Measurements from ENCODE around the gene OLFML2A.
"Not testable (repeated sequence)": the region's sequence is repeated elsewhere in the genome, so short reads cannot be mapped to it uniquely, and the experiment has no call there.

Gene OLFML2A

DNA sequence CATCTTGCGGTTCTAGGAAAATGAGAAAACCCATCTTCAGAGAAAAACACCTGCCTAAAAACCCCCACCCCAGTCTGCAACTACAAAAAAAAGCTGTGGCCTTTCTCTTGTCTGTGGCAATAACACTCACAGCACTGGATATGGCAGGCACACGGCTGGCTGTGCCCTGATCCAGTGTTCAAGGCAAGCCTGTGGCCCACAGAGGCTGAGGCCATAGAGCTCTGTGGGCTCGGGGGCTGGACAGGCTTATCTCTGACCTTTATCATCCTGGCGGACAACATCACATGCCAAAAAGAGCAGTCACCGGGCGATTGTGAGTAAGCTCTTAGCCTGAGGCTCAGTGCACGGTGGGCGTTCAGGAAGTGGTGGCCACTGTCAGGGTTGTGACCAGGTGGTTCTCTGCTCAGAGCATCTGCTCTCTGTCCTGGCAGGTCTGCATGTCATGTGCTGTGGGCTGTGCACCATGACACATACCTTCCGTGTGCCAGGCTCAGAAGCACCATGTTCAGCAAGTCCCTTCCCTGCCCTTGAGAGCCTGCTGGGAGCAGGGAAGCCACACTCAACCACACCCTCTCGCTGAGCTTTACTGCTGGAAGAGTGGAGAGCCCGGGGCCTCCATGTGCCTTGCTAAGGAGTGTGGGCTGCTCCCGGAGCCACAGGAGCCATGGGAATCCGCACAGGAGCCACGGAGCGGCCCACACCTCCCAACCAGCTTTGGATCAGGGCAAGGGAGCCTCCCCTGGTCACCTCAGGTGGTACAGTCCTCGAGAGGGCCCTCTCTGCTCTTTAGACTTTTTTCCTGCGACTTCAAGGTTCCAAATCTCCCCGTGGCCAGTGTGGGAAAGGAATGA, 41.7 kb downstream of the OLFML2A start:
- in situ Hi-C loops (cut with HindIII; ENCODE audit: low sequenced_read_pairs), result no loop called here

DNA sequence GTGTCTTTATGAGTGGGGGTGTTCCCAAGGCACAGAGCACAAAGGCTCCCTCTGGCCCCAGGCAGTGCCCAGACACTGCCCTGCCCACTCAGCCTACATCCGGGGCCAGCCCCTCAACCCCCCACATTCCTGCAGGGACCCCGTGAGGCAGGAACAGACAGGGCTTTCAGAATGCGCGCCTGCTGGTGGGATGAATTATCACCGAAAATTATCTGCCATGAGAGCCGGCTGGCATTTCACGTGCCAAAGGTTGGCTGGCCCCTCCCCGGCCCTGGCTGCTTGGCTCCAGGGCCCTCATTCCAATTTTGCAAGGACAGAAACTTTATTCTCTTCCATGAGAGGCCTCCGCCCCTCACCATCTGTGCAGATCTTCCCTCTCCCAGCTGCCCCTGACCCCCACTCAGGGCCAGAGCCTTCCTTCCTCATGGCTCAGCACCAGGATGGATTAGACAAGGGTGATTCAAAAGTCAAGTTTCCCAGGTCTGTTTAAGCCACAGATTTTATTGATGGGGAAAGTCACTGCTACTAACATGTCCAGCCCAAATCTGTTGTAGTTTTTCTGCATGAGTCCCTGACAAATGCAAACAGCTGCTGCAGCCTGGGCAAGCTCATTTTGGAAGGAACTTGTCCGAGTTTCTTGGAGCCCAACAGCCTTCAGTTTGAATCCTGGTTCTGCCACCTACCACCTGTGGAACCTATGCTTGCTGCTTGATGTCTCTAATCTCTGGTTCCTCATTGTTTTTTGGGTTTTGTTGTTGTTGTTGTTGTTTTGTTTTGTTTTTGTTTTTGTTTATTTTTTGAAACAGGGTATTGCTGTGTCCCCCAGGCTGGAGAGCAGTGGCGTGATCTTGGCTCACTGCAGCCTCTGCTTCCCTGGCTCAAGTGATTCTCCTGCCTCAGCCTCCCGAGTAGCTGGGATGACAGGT, 44.0 kb downstream of the OLFML2A start:
- in situ Hi-C loops (cut with HindIII; ENCODE audit: low sequenced_read_pairs), result no loop called here

DNA sequence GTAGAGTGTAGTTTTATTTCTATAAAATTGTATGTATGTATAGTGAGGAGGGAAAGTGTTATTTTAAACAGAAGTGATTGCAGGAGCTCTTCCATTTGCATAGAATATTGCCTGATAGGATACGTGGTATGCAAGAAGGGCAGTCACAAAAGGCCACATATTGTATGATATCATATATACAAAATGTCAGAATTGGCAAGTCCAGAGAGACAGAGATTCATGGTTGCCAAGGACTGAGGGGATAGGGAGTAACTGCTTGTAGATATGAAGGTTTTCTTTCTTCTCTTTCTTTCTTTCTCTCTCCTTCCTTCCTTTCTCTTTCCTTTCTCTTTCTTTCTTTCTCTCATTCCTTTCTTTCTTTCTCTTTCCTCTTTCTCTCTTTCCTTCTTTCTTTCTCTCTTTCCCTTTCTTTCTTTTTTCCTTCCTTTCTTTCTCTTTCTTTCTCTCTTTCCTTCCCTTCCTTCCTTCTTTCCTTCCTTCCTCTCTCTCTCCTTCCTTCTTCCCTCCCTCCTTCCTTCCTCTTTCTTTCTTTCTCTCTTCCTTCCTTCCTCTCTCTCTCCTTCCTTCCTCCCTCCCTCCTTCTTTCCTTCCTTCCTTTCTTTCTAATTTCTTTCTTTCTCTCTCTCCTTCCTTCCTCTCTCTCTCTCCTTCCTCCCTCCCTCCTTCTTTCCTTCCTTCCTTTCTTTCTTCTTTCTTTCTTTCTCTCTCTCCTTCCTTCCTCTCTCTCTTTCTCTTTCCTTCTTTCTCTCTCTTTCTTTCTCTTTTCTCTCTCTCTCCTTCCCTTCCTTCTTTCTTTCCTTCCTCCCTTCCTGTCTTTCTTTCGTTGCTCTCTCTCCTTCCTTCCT, 51.8 kb downstream of the OLFML2A start:
- in situ Hi-C loops (cut with HindIII; ENCODE audit: low sequenced_read_pairs), result no loop called here

DNA sequence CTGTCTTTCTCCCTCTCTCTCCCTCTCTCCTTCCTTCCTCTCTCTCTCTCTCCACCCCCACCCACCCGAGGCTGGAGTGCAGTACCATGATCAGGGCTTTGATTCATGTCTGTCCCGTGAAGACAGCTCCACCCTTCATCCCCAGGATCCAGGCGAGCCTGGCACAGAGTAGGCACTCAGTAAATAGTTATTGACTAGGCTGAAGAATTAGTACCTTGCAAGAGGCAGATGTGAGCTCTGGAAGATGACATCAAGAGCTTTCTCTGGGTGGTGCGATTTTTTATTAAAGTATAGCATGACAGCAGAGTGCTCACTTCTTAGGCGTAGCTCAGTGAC, 52.4 kb downstream of the OLFML2A start:
- in situ Hi-C loops (cut with HindIII; ENCODE audit: low sequenced_read_pairs), result no loop called here

- in situ Hi-C loops (cut with HindIII; ENCODE audit: low sequenced_read_pairs), result no loop called here
These were observed 53.7 kb downstream of the OLFML2A start for GRCh38 chr9:124830593-124830992.

- in situ Hi-C loops (cut with HindIII; ENCODE audit: low sequenced_read_pairs), result no loop called here
These were observed 54.9 kb downstream of the OLFML2A start for GRCh38 chr9:124831642-124832364.

DNA sequence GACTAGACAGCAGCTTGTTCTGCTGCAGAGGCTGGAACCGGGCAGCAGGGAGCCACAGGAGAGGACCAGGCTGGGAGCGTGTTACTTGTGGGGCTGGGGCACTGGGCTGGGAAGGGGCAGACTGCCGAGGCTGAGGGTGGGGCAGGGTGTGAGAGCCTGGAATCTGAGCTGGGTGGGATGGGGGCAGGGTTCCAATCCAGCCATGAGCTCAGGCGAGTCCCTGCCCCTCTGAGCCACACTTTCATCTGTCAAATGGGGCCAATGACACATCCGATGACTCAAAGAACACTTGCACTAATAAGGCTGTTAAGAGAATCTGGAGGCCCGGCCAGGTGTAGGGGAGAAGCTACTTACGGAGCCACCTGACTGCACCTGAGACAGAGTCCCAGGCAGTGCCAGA, 57.7 kb downstream of the OLFML2A start:
- in situ Hi-C loops (cut with HindIII; ENCODE audit: low sequenced_read_pairs), result no loop called here

DNA sequence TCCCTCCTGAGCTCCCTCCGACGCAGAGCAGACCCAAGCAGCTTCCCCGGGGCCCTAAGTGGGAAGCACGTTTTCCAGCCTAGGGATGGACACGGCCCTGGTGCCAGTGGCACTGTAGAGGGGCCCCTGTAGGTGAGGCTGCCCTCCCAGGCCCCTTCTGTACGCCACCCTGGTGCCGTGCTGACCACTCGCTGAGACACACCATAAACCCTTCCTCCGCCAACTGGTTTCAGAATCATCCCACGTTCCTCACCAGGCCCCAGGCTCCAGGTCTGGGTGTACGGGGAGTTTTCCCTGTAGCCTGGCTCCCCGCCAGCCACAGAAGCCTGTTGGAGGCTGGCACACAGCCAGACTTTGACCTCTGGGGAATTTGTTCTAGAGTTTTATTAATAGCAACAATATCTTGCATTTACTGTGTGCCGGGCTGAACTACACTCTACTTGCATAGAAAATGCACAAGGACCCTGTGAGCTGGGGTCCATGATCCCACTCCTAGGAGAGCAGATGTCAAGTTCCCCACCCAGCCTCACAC, 58.2 kb downstream of the OLFML2A start:
- in situ Hi-C loops (cut with HindIII; ENCODE audit: low sequenced_read_pairs), result no loop called here

- in situ Hi-C loops (cut with HindIII; ENCODE audit: low sequenced_read_pairs), result not testable (repeated sequence)
These were observed 61.2 kb downstream of the OLFML2A start for GRCh38 chr9:124838132-124838531.

GRCh38 chr9:124838567-124839275, 61.8 kb downstream of the OLFML2A start:
- in situ Hi-C loops (cut with HindIII; ENCODE audit: low sequenced_read_pairs), result not testable (repeated sequence)

DNA sequence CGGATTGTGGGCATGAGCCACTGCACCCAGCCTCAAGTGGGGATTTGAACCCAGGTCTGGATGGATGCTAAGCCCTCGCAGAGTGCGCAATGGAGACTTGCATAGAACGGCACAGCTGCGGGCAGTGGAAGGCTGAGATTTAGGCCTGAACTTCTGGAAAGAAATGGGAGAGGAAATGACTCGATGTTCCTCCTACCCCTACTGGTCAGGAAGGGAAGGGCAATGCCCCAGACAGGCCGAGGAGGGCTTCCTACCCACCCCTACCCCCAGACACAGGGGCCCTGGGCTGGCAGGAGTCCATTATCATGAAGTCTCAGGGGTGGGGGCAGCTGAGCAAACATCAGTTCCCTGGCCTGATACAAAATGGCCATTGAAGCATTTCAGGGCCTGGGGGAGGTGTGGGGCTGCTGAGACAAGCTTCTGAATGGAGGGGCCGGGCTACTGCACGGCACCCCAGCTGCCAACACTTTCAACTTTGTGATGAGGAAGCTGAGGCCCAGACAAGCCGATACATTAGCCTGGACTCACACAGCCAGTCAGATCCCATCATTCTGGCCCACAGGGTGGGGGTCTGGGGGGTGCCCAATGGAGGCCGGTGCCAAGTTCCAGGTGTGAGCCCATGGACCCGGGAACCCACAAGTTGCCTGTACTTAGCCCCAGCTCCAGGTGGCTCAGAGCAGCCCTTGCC, 62.8 kb downstream of the OLFML2A start:
- in situ Hi-C loops (cut with HindIII; ENCODE audit: low sequenced_read_pairs), result no loop called here

DNA sequence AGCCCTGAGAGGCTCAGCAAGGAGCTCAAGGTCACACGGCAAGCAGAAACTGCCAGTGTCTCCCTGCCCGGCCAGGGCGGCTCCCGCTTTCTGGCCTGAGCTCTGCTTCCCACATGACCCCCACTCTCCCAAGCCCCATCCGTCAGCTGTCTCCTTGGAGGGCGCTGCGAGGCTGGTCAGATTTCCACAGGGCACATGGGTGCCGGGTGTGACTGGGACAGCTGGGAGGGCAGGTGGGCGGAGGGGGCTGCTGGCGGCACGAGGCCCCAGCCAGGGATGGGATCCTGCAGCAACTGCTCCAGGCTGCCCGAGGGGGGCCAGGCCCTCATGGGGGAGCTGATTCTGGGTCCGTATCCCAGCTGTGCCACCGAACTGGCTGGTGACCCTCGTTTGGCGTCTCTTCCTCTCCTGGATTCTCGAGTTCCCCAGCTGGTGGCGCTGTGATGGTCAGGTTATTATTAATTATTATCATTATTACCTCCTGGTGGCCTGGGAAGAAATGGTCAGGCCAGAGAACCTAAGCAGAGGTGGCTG, 63.4 kb downstream of the OLFML2A start:
- in situ Hi-C loops (cut with HindIII; ENCODE audit: low sequenced_read_pairs), result no loop called here

DNA sequence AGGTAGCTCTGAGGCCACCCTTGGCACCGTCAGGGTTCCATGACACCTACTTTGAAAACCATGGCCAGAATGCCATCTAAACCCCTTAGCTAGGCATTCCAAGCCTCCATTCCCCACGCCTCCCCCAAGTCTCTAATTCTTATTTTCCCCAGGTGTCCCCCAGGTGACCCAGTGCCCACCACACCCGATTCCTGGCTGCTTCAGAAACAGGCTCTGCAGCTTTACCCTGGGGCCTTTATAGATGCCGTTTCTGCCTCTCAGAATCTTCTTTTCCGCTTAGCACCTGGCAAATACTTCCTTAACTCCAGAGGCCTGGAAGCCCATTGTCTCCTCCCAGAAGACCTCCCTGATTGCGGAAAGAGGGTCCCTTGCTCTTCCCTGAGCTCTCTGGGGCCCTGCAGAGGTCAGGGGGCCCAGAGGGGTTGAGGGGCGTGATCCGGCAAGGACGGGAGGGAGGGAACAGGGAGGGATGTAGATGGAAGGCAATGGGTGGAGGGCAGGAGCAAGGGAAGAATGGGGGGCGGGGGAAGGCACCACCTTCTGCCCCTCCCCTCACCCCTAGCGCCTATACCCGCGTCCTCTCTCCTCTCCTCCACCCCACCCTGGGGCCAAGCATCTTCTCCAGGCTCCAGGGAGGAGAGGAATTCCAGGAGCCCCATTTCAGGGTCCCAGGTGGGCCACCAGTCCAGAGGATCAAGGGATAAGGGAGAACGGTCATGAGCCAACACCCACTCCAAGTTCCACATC, 64.3 kb downstream of the OLFML2A start:
- in situ Hi-C loops (cut with HindIII; ENCODE audit: low sequenced_read_pairs), result no loop called here

GRCh38 chr9:124843456-124844034, 66.6 kb downstream of the OLFML2A start:
- in situ Hi-C loops (cut with HindIII; ENCODE audit: low sequenced_read_pairs), result no loop called here

DNA sequence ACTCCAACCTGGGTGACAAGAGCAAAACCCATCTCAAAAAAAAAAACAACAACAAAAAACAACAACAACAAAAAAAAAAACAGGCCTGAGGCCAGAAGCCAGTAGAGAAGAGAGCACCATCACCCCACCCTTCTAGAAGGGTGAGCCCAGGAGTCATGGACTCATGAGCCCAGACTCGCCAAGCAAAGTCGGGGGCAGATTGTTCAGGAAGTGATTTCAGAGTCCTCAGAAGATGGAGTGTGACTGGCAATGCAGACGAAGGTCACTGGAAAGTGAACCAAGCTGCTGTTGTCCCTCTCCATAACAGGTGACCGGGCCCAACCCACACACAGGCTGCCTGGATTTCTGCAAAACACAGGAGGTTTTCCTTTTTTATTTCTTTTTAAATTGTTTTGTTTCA, 67.4 kb downstream of the OLFML2A start:
- in situ Hi-C loops (cut with HindIII; ENCODE audit: low sequenced_read_pairs), result no loop called here

DNA sequence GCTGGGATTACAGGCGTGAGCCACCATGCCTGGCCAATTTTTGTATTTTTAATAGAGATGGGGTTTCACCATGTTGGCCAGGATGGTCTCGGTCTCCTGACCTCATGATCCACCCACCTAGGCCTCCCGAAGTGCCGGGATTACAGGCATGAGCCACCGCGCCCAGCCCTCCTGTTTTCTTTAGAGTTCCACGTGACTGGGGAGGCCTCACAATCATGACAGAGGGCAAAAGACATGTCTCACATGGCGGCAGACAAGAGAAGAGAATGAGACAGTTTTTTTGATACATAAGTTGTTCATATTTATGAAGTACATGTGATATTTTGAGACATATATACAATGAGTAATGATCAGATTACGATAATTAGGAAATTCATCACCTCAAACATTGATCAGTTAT, 69.5 kb downstream of the OLFML2A start:
- in situ Hi-C loops (cut with HindIII; ENCODE audit: low sequenced_read_pairs), result not testable (repeated sequence)

DNA sequence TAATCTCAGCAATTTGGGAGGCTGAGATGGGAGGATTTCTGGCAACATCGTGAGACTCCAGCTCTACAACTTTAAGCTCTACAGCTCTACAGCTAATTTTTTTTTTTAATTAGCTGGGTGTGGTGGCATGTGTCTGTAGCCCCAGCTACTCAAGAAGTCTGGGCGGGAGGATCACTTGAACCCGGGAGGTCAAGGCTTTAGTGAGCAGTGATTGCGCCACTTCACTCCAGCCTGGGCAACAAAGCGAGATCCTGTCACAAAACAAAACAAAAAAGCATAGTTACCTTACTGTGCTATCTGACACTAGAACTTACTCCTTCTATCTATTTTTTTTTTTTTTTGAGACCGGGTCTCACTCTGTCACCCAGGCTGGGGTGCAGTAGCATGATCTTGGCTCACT, 70.0 kb downstream of the OLFML2A start:
- in situ Hi-C loops (cut with HindIII; ENCODE audit: low sequenced_read_pairs), result no loop called here

DNA sequence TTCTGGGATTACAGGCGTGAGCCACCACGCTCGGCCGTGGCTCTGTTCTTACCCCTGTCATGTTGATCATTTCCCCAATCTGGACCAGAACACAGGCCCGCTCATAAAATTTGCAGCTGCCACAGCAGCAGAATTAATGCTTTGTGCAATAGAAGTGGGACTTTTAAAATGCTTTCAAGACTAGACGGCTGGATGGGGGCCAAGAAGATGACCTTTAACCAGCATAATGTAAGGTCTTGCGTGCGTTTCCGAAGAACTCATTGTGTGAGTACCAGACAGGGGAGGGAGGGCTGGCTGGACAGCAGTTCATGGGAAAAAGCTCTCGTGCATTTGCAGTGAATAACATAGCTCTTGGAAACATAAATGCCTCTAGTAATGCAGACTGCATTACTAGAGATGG, 72.9 kb downstream of the OLFML2A start:
- in situ Hi-C loops (cut with HindIII; ENCODE audit: low sequenced_read_pairs), result no loop called here
